Thoracic aorta (tissue), 2 donors: ENCODE data around the gene BCL2. TPM values are rescaled to one million over a fixed set of nuclear protein-coding genes. Genes with fewer than 3 reads are reported as not detected.

Source experiments
- ATAC-seq: fragments of 150-250 bp; one replicate; pipeline ENCODE4 v1.8.0; 2017; ENCODE audit warnings: low read depth; ENCODE audit not compliant: insufficient number of reproducible peaks, low FRiP score
- DNase-seq: peaks from one replicate; pipeline ENCODE4 v3.0.0-alpha.2; 2020; ENCODE audit warnings: low spot score
- H3K27ac ChIP-seq, 2 donors: fragments of 200-600 bp; sonication (generic); 1 replicate in 1 of 2; 2 replicates in 1 of 2; pipeline ENCODE4 v1.5.1; 2016; ENCODE audit warnings: mild to moderate bottlenecking in 2 of 2, moderate library complexity in 2 of 2
- H3K27me3 ChIP-seq: fragments of 200-600 bp; sonication (generic); replicated peaks from 2 replicates; pipeline ENCODE4 v1.6.0; 2016; ENCODE audit warnings: mild to moderate bottlenecking; ENCODE audit not compliant: insufficient read depth
- H3K36me3 ChIP-seq: fragments of 200-600 bp; sonication (generic); one replicate; pipeline ENCODE4 v1.5.1; 2016
- H3K4me1 ChIP-seq, 2 donors: fragments of 200-600 bp; sonication (generic); 1 replicate in 1 of 2; 2 replicates in 1 of 2; pipeline versions ENCODE4 v1.5.1 to v1.6.0; 2016; ENCODE audit warnings: low read depth in 2 of 2, mild to moderate bottlenecking in 1 of 2; ENCODE audit not compliant: control insufficient read depth in 1 of 2
- H3K4me3 ChIP-seq: fragments of 200-600 bp; sonication (generic); 2 replicates; pipeline ENCODE4 v1.5.1; 2016; ENCODE audit warnings: mild to moderate bottlenecking
- H3K9me3 ChIP-seq: fragments of 200-600 bp; sonication (generic); 2 replicates; pipeline ENCODE4 v1.5.1; 2016
- CTCF ChIP-seq: fragments of 200-600 bp; sonication (generic); IDR thresholded peaks from one replicate; pipeline ENCODE4 v1.5.1; 2019; ENCODE audit warnings: antibody characterized with exemption
- total RNA-seq, 2 donors: library from RNA; depleted of rRNA; stranded (reverse); fragments of >200 nt; gene quantifications; one replicate each; pipeline versions ENCODE4 v1.1.0 to v1.2.3, GENCODE V29; 2016

The BCL2 gene
- total RNA-seq, 2 donors from 2014 or later, result 22.9 to 29.3 TPM

- DNase-seq (no peak), ATAC-seq (no peak)
- TF ChIP-seq CTCF, result no peak
- Histone ChIP-seq H3K27me3 (no peaks in the 10 kb centered on the region), H3K4me1 (peaks cover 7 to 20% of the 10 kb centered on the region in 2 donors), H3K4me3 (no peak overlapping the region), H3K36me3 (no peaks in the 10 kb centered on the region), H3K9me3 (no peaks in the 10 kb centered on the region), H3K27ac (no peak overlapping the region)
Measured at GRCh38 chr18:63130176-63130575, 189.4 kb downstream of the BCL2 start.

GRCh38 chr18:63128237-63128974, 191.2 kb downstream of the BCL2 start:
- ATAC-seq (no peak), DNase-seq (no peak)
- H3K27ac ChIP-seq, result no peak overlapping the region
- H3K4me3 ChIP-seq, result no peak overlapping the region
- H3K4me1 ChIP-seq, result peaks cover 7 to 20% of the 10 kb centered on the region in 2 donors
- no peaks in the 10 kb centered on the region for H3K36me3 ChIP-seq
- no peaks in the 10 kb centered on the region for H3K27me3 ChIP-seq
- H3K9me3 ChIP-seq, result no peaks in the 10 kb centered on the region
- no peak for TF ChIP-seq CTCF

- DNase-seq (no peak), ATAC-seq (no peak)
- Histone ChIP-seq H3K36me3 (no peaks in the 10 kb centered on the region), H3K27me3 (no peaks in the 10 kb centered on the region), H3K9me3 (no peaks in the 10 kb centered on the region), H3K27ac (no peak overlapping the region), H3K4me3 (no peak overlapping the region), H3K4me1 (peaks cover 0 to 6% of the 10 kb centered on the region in 2 donors)
- no peak for TF ChIP-seq CTCF
Measured at GRCh38 chr18:63126134-63127069, 193.2 kb downstream of the BCL2 start.

GRCh38 chr18:63120620-63121019, 198.9 kb downstream of the BCL2 start:
- DNase-seq (no peak), ATAC-seq (no peak)
- Histone ChIP-seq H3K27ac (no peak overlapping the region), H3K27me3 (no peaks in the 10 kb centered on the region), H3K36me3 (no peaks in the 10 kb centered on the region), H3K4me1 (peaks cover 3 to 16% of the 10 kb centered on the region in 2 donors), H3K9me3 (no peaks in the 10 kb centered on the region), H3K4me3 (no peak overlapping the region)
- no peak for TF ChIP-seq CTCF

- no peak for ATAC-seq
- Histone ChIP-seq H3K4me3 (no peak overlapping the region), H3K9me3 (no peaks in the 10 kb centered on the region), H3K36me3 (no peaks in the 10 kb centered on the region), H3K27me3 (no peaks in the 10 kb centered on the region), H3K4me1 (peaks cover 3 to 16% of the 10 kb centered on the region in 2 donors), H3K27ac (no peak overlapping the region)
- DNase-seq, result no peak
- peak; percentile 48 for TF ChIP-seq CTCF
Measured at GRCh38 chr18:63119647-63120046, 199.9 kb downstream of the BCL2 start.
